GM19328 (cell line): ENCODE data around the gene PCYT1A.
A peak's percentile ranks its signal among the peaks of the same experiment; 100 is the strongest.
"Not testable (repeated sequence)": the region's sequence is repeated elsewhere in the genome, so short reads cannot be mapped to it uniquely, and the experiment has no call there.

Experiments used
- ATAC-seq: cut with Tn5 transposase; IDR thresholded peaks from one replicate; pipeline ENCODE4 v1.9.1; 2021; ENCODE audit warnings: mild to moderate bottlenecking, moderate library complexity; ENCODE audit not compliant: unreplicated experiment

Gene PCYT1A

GRCh38 chr3:196288141-196288460 is 575 bp upstream of the PCYT1A start:
- ATAC-seq: no peak

GRCh38 chr3:196287090-196287439 is 461 bp downstream of the PCYT1A start:
- no peak for ATAC-seq

GRCh38 chr3:196284396-196284795 is 3.1 kb downstream of the PCYT1A start:
- ATAC-seq: no peak

GRCh38 chr3:196281962-196282361 is 5.6 kb downstream of the PCYT1A start:
- no peak for ATAC-seq

GRCh38 chr3:196280689-196281440 is 6.7 kb downstream of the PCYT1A start:
- no peak for ATAC-seq

GRCh38 chr3:196275126-196275525 is 12.4 kb downstream of the PCYT1A start:
- peak; percentile 7 for ATAC-seq

GRCh38 chr3:196274585-196274984 is 12.9 kb downstream of the PCYT1A start:
- ATAC-seq: peak; percentile 76

- ATAC-seq: no peak
These were observed 13.9 kb downstream of the PCYT1A start for GRCh38 chr3:196273655-196274054.

GRCh38 chr3:196272826-196273225 is 14.7 kb downstream of the PCYT1A start:
- ATAC-seq: no peak

GRCh38 chr3:196270499-196270898 is 17.0 kb downstream of the PCYT1A start:
- ATAC-seq: no peak

GRCh38 chr3:196268284-196269163 is 19.0 kb downstream of the PCYT1A start:
- no peak for ATAC-seq

- ATAC-seq: no peak
These were observed 23.7 kb downstream of the PCYT1A start for GRCh38 chr3:196263819-196264218.

- no peak for ATAC-seq
These were observed 26.7 kb downstream of the PCYT1A start for GRCh38 chr3:196260784-196261183.

- no peak for ATAC-seq
These were observed 31.8 kb downstream of the PCYT1A start for GRCh38 chr3:196255776-196256175.

- ATAC-seq: no peak
These were observed 32.9 kb downstream of the PCYT1A start for GRCh38 chr3:196254376-196255283.

- no peak for ATAC-seq
These were observed 35.6 kb downstream of the PCYT1A start for GRCh38 chr3:196251918-196252317.

- no peak for ATAC-seq
These were observed 40.8 kb downstream of the PCYT1A start for GRCh38 chr3:196246612-196247308.

GRCh38 chr3:196244166-196244565 is 43.4 kb downstream of the PCYT1A start:
- ATAC-seq: not testable (repeated sequence)

GRCh38 chr3:196241704-196242103 is 45.8 kb downstream of the PCYT1A start:
- ATAC-seq: no peak

- no peak for ATAC-seq
These were observed 47.1 kb downstream of the PCYT1A start for GRCh38 chr3:196240424-196240823.
